ENCODE measurements around the gene TTC39B.
"Not testable (repeated sequence)": the region's sequence is repeated elsewhere in the genome, so short reads cannot be mapped to it uniquely, and the experiment has no call there.

TTC39B gene

GRCh38 chr9:15262581-15262980 is 44.4 kb downstream of the TTC39B start:
- no peak for DNase-seq

- DNase-seq, result no peak
Measured at GRCh38 chr9:15256426-15256825, 50.6 kb downstream of the TTC39B start.

GRCh38 chr9:15253786-15254185 is 53.2 kb downstream of the TTC39B start:
- DNase-seq, result no peak

- no peak for DNase-seq
Measured at GRCh38 chr9:15253197-15253596, 53.8 kb downstream of the TTC39B start.

DNA sequence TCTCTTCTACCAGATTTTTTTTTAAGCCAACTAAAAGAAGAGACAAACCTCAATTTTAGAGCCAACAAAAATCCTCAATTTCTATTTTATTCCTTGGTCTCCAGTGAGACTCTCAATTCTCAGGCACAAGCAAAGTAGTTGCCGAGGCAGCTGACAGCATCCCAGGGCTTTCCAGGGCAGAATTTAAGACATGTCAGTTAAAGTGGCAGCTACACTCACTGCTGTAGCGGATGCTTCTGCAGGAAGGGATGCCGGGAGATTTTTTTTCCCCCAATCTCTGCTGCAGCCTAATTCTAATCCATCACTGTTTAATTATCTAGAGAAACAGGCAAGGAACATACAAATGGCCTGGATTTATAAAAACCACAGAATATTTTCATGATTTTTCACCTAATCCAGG is 57.0 kb downstream of the TTC39B start:
- no peak for DNase-seq

DNA sequence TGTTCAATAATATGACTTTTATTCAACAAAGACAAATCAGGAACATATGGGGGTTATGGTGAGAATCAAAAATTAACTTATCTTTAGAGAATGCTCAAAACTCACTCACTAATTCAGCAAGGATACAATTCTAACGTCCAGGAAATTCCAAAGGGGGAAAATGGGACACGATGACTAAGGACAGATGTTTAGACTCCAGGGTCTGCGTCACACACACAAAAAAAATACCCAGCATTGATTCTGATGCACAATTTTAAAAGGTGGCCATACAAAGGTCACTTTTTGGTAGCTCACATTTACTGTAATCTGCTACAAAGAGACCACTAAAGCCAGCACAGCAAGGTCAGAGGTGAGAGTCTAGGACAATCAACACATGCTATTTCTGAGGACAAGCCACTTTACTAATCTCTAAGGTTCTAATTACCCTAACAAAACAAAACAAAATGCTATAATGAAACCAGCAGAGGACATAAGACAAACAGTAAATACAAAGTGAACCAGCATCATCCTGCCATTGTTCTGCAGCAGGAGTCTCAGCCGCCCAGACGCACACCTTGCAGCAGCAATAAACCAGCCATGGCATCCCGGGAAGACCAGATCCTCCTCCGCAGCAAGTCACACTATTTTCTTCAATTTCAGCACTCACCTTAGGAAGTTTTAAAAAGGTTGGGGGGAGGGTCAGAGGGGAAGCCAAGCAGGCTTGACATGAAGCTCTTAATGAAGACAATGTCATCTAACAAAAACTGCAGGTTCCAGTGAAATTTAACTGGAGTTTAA is 57.8 kb downstream of the TTC39B start:
- no peak for DNase-seq

DNA sequence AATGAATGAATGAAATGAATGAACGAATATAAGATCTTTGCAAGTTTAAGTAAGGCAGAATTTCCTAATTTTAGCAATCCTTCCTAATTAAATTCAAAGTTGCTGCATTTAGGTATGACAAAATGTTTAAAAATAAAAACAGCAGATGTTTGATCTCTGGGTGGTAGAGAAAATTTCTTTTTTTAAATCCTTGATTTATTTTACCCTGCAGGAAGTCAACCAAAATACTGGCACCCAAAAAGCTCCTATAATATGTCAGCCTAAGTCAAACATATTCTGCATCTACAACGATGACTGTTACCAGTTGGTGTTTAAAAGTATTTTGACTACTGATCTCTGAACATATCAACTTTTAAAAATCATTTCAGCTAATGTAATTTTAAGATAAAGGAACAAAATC is 58.4 kb downstream of the TTC39B start:
- DNase-seq, result no peak

DNA sequence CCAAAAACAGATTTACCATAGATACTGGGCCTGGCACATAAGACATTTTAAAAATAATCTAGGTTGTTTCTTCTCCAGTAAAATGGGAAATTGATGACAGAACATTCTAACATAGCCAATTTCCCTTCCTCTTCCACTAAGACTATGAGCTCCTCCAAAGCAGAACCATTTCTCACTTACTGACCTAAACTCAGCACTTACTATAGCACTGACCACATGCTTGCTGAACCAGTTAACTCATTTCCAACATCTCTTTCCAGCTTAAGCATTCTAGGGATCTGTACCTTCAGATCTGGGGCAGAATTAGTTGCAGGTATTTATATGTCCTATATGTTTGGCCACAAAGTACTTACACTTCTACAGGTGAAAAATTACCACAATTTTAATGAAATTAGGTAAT is 58.9 kb downstream of the TTC39B start:
- no peak for DNase-seq

- DNase-seq, result no peak
Measured at GRCh38 chr9:15246708-15247107, 60.3 kb downstream of the TTC39B start.

DNA sequence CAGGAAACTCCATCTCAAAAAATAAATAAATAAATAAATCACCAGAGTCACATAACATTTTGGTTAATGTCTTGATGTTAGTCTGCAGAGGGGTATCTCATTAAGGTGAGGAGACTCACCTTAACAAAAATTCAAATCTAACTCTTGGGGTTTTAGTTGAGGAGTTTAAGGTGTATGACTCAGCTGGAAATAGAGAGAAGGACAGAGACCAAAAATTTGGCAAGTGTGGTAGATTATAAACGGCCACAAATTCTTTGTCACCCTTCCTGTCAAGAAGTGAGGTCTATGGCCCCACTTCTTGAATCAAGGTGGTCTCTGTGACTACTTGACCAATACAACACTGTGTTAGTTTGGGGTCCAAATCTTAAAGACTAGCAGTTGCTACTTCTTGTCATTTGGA is 60.8 kb downstream of the TTC39B start:
- DNase-seq, result no peak

DNA sequence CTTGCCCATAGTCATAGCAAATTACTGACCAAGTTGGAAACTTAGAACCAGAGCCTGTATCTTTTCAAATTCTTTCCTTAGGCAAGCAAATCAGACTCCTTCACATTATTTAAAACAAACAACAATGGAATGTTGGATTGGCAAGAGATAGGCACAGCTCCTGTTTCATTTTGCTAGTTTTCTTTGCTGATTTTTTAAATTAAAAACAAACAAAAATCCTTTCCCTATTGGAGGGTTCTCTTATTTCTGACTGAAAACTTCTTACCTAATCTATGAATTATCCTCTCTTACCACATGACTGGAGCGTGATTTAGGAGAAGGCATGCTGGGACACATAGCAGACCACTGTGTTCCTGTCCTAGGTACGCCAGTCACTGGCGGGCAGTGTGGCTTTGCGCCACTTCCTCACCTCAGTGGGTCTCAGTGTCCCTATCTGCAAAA is 63.0 kb downstream of the TTC39B start:
- DNase-seq, result no peak

DNA sequence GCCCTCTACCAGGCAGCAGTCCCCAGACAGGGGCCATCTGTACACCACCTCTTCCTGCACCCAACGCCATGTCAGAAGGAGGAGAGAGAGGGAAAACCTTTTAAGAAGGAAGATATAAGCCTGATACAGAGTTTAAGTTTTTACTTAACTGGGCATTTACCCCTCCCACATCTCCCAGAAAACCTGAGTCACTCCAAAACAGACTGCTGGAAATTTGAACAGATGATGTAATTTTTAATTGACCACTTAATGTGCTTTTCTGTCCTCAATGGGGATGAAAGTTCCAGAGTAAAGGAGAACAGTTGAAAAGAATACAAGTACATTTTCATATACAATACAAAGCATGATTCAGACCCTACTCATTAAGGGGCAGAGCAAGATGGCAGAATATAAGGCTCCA is 63.9 kb downstream of the TTC39B start:
- no peak for DNase-seq

DNA sequence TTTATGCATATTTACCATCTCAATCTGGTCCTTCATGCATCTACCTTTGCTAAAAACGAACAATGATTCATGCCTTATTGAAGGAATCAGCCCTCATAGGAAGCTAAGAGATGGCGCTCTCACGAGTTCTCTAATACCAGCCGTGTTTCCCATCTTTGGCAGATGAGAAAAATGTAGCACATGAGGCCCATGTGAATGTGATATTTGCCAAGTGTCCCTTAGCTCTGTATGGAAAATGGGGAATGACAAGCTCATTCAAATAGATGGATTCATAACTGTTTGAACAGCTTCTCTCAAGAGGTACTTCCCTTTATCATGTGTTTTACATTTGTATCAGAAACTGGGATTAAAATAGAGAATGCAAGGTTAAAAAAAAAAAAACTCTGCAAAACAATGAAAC is 66.1 kb downstream of the TTC39B start:
- DNase-seq, result no peak

GRCh38 chr9:15239816-15240215 is 67.2 kb downstream of the TTC39B start:
- DNase-seq, result no peak

DNA sequence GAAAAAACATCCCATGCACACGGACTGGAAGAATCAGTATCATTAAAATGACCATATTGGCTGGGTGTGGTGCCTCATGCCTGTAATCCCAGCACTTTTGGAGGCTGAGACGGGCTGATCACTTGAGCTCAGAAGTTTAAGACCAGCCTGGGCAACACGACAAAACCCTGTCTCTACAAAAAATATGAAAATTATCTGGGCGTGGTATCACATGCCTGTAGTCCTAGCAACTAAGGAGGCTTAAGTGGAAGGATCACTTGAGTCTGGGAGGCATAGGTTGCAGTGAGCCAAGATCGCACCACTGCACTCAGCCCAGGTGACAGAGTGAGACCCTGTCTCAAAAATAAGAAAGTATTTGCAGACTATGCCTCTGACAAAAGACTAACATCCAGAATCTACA is 68.4 kb downstream of the TTC39B start:
- no peak for DNase-seq

- DNase-seq, result no peak
Measured at GRCh38 chr9:15235658-15236057, 71.4 kb downstream of the TTC39B start.

DNA sequence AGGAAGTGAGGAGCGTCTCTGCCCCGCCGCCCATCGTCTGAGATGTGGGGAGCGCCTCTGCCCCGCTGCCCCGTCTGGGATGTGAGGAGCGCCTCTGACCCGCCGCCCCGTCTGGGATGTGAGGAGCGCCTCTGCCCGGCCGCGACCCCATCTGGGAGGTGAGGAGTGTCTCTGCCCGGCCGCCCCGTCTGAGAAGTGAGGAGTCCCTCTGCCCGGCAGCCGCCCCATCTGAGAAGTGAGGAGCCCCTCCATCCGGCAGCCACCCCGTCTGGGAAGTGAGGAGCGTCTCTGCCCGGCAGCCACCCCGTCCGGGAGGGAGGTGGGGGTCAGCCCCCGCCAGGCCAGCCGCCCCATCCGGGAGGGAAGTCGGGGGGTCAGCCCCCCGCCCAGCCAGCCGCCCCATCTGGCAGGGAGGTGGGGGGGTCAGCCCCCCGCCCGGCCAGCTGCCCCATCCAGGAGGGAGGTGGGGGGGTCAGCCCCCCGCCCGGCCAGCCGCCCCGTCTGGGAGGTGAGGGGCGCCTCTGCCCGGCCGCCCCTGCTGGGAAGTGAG is 73.0 kb downstream of the TTC39B start:
- DNase-seq, result not testable (repeated sequence)

DNA sequence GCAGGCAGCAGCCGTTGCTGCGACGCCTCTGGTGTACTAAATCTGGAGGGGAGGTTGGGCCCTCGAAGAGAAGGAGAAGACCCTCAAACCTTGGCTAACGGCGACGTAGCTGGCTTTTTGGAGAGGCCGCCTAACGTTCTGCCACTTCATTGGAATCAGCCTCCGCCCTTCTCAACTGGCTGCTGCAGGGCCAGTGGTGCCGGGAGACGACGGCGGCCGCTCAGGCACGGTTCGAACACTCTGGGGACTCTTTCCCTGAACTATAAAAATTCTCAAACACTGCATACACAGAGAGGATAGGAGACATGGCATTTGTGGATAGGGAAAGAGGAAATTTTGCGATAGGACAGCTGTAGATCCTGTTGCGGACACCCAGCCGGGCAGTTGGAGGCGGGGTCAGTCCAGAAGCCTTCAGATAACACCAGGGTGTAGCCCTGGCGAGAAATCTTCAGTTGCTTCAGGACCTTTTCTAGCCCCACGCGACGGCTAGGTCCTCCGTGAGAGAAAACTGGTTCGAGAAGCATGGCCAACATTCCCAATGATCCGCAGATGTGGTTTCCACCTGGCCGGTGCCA is 74.2 kb downstream of the TTC39B start:
- DNase-seq, result not testable (repeated sequence)

- peak; percentile 42 for DNase-seq
Measured at GRCh38 chr9:15231788-15232635, 75.0 kb downstream of the TTC39B start.

- DNase-seq, result no peak
Measured at GRCh38 chr9:15229409-15229808, 77.6 kb downstream of the TTC39B start.

DNA sequence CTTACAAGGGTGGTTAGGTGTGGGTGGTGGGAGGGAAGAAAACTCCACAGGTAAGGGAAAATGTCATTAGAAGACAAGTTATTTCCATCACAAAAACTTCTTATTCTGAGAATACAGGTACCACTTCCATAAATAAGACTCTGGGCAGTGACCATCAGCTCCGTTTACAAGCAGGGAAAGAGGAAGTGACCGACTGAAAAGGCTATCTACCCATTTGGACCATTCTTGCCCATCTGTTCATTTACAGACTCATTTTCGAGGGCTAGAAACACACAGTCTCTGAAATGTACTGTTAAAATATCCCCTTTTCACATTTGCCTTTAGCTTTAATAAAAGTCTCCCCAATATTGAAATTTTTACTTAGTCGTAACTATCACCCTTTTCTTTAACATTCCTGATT is 79.5 kb downstream of the TTC39B start:
- DNase-seq, result no peak

DNA sequence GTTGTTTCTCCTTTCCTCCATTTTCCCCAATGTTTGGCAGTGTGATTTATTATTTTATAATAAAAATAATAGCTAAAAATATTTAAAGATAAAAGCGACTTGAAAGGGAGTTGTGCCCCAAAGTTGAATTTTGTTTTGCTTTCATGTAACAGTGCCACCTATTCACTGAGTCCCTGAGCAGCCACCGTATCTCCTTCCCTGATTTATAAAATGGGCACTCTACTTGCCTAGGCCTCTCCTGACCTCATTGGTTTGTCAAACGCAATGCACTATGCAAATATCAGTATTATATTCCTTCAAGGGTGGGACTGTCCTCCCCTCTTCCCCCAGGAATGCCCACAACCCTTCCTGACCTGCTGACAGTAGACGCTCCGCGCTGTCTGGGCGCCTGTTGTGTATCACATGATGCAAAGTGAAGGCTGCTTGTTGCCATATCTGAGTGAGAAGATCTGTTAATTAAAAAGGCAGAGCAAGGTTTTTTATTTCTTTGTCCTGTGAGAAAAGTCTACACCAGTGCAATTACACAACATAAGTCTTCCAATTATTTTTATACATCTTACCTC is 81.4 kb downstream of the TTC39B start:
- no peak for DNase-seq

DNA sequence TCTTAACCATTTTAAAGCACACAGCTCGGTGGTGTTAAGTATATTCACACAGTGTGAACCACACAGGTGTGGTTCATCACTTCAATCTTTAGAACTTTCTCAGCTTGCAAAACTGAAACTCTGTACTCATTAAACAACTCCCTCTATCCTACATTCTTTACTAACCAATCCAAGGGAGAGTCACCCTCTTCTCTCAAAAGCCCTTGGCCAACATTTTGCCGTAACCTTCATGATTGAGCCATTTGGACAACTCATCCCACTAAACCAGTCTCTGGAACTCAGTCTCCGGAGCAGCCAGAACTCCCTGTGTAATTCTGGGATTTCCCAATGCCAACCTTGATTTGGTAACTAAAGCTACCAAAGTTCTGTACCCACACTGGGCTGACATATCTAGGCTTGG is 84.7 kb downstream of the TTC39B start:
- no peak for DNase-seq
